Motor neuron (in vitro differentiated cells): ENCODE data around the gene CMIP. TPM values are rescaled to one million over a fixed set of nuclear protein-coding genes. Genes with fewer than 3 reads are reported as not detected.

Source experiments
- ATAC-seq, 8 experiments: fragments of 200-7000 bp; cut with Tn5 transposase; replicated peaks in 6 of 8; 2 replicates each; pipeline ENCODE4 v1.8.0; 2021; ENCODE audit warnings: mild to moderate bottlenecking in 8 of 8, moderate library complexity in 8 of 8
- H3K27ac ChIP-seq, 2 donors: fragments of 250-450 bp; sonication (Bioruptor Pico); 2 replicates each; pipeline ENCODE4 v1.9.0; 2021; ENCODE audit warnings: antibody characterized with exemption in 2 of 2, mild to moderate bottlenecking in 2 of 2, moderate library complexity in 1 of 2
- H3K4me1 ChIP-seq, 2 donors: fragments of 250-450 bp; sonication (Bioruptor Pico); replicated peaks in 1 of 2; 2 replicates each; pipeline ENCODE4 v1.6.1; 2021; ENCODE audit warnings: antibody characterized with exemption in 2 of 2, mild to moderate bottlenecking in 2 of 2, moderate library complexity in 1 of 2
- H3K4me3 ChIP-seq, 5 donors: fragments of 250-450 bp; sonication (Bioruptor Pico); 2 replicates each; pipeline ENCODE4 v1.9.0; 2021; ENCODE audit warnings: antibody characterized with exemption in 5 of 5, mild to moderate bottlenecking in 5 of 5, moderate library complexity in 4 of 5
- WGBS, 10 experiments: fragments of 450-650 bp; shearing (Covaris generic); methylation state at CpG; one replicate each; pipeline ENCODE4 v1.0.0; 2022; 5-methylcytosine and 5-hydroxymethylcytosine counted together
- in situ Hi-C, 9 experiments: fragments of 400-800 bp; cut with MboI; loops; one replicate each; pipeline ENCODE4 v1.15.0; 2021; ENCODE audit warnings: low sequenced_read_pairs in 9 of 9, low pct_unique_long_range_greater_than_20kb in 2 of 9; ENCODE audit not compliant: unreplicated experiment in 9 of 9
- total RNA-seq, 8 experiments: library from RNA; unstranded; fragments of 300-600 nt; gene quantifications; 2 replicates each; pipeline versions ENCODE4 v1.2.3 to v1.2.4, GENCODE V29; 2022

Gene CMIP
- total RNA-seq, 8 experiments from 2014 or later: 4.6 to 35.3 (median 19.1) TPM

DNA sequence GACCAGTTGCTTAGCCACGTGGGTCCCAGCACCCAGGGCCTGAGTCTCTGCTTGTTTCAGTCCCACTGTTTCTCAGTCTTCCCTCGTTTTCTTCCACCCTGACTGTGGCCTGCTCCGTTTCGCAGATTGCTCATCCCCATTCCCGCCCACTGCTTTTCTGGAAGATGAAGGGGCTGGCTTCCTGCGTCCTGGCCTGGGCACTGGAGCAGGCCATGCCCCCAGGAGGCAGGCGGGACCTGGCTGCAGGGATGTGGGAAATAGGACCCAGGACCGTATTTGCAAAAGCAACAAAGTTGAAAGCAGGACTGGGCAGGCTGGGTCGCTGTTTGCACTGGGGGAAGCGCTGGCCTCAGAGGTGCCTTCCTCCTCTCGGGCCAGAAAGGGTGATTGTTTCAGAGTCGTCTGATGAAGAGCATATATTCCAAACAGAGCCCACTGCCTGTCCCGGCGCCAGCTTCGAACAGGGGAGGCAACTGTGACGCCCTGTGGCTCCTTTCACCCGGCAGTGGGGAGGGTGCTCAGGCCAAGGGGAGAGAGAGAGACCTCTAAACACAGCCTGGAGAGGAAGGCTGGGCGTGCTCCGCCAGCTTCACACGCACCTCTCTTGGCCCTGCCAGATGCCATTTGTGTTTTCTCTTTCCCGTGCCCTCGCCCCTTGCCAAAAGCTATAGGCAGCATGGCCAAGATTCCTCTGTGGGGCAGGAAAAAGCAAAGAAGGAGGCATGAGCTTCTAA lies 108.6 kb downstream of the CMIP start:
- Histone ChIP-seq H3K4me3 (no peak overlapping the region), H3K4me1 (peaks cover 7 to 19% of the 10 kb centered on the region in 2 donors), H3K27ac (no peak overlapping the region)
- ATAC-seq: peak in 1 of 8 experiments; percentile 44
- in situ Hi-C loops: no loop called here
- 0 to 100% (median 80%) methylated on average over 1 to 8 of the region's 22 CpGs; no CpG with 5 or more reads in 1 of the 10 experiments for WGBS, 10 experiments

DNA sequence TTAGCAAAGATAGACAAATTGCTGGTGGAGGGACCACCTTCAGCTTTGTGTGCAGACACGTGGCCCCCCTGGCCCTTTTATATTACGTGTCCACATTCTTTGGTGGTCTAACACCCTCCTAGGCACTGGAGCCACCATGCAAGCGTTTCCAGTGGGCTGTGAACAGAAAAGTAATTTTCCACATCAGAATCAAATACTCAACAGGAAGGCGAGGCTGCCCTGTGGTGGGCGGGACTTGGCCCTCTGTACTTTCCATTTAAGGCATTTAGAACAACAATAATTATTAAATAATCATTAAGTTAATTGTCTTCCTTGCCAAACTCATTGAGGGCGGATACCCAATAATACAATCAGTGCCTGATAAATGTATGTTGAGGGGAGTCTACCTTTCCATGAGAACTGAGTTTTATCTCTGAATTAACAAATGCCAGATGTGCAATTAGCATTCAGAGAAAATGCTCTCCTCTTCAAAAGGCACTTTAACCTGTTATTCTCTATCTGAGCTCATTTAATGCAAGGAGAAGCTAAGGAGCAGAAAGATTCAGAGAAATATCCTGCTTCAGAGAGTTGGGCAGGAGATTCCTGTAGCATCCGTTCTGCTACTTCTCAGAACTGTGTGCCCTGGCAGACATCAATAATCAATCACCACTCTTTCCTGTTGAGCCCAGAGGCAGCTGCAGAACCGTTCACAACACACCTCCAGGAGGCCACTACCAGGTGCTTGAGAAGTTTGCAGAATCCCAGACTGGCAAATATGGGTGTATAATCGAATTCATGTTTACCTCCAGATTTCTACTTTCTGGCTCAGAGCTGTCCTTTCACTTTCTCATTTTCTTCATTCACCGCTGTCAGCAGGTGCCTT lies 109.4 kb downstream of the CMIP start:
- H3K4me3 ChIP-seq: no peak overlapping the region
- 39 to 93% (median 83%) methylated on average over 3 to 10 of the region's 10 CpGs; no CpG with 5 or more reads in 2 of the 10 experiments for WGBS, 10 experiments
- H3K4me1 ChIP-seq: peaks cover 7 to 22% of the 10 kb centered on the region in 2 donors
- H3K27ac ChIP-seq: no peak overlapping the region
- no peak for ATAC-seq
- in situ Hi-C loops: no loop called here

GRCh38 chr16:81554979-81555378 lies 110.4 kb downstream of the CMIP start:
- in situ Hi-C loops: no loop called here
- ATAC-seq: peak in 5 of 8 experiments; percentile 61 to 78 (median 77)
- WGBS, 10 experiments: 30 to 60% (median 50%) methylated on average over 1 to 2 of the region's 5 CpGs; no CpG with 5 or more reads in 6 of the 10 experiments
- Histone ChIP-seq H3K4me3 (no peak overlapping the region), H3K4me1 (peaks cover 7 to 17% of the 10 kb centered on the region in 2 donors), H3K27ac (peak overlapping the region; percentile 40 to 60)

DNA sequence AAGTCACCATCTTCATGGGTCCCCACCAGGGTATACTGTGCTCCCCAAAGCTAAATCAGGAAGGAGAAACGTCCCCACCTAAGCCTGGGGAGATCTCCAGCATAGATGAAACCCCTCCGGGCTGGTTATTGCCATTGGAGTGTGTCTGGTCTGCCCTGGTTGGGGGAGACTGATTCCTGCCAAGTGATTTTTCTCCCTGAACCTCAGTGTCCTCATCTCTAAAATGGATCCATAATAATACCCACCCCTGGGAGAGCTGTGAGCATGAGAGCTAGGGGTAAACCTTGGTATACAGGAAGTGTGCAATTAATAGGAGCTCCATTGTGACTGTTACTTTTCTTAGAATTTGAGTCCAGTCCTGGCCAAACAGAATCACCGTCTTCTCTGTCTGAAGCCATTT lies 111.1 kb downstream of the CMIP start:
- 100% methylated on average over 1 to 2 of the region's 3 CpGs; no CpG with 5 or more reads in 6 of the 10 experiments for WGBS, 10 experiments
- Histone ChIP-seq H3K27ac (no peak overlapping the region), H3K4me3 (no peak overlapping the region), H3K4me1 (peaks cover 7 to 17% of the 10 kb centered on the region in 2 donors)
- in situ Hi-C loops: no loop called here
- no peak for ATAC-seq

GRCh38 chr16:81556715-81557284 lies 112.2 kb downstream of the CMIP start:
- Histone ChIP-seq H3K27ac (no peak overlapping the region), H3K4me3 (no peak overlapping the region), H3K4me1 (peaks cover 7 to 15% of the 10 kb centered on the region in 2 donors)
- 50 to 100% (median 95%) methylated on average over 1 to 10 of the region's 13 CpGs for WGBS, 10 experiments
- in situ Hi-C loops: no loop called here
- no peak for ATAC-seq

DNA sequence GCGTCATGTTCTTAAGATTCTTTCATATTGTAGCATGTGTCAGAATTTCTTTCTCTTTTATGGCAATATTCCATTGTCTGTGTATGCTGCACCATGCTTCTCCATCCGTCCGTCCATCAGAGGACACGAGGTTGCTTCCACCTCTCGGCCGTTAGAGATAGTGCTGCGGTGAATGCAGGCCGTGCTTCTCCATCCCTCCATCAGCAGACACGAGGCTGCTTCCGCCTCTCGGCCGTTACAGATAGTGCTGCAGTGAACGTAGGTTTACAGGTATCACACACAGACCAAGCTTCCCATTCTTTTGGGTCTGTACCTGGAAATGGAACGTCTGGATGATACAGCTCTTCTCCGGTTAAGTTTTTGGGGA lies 113.5 kb downstream of the CMIP start:
- peaks cover 7 to 15% of the 10 kb centered on the region in 2 donors for H3K4me1 ChIP-seq
- 88 to 100% (median 91%) methylated on average over 2 to 9 of the region's 15 CpGs; no CpG with 5 or more reads in 3 of the 10 experiments for WGBS, 10 experiments
- H3K27ac ChIP-seq: no peak overlapping the region
- ATAC-seq: no peak
- in situ Hi-C loops: no loop called here
- no peak overlapping the region for H3K4me3 ChIP-seq

DNA sequence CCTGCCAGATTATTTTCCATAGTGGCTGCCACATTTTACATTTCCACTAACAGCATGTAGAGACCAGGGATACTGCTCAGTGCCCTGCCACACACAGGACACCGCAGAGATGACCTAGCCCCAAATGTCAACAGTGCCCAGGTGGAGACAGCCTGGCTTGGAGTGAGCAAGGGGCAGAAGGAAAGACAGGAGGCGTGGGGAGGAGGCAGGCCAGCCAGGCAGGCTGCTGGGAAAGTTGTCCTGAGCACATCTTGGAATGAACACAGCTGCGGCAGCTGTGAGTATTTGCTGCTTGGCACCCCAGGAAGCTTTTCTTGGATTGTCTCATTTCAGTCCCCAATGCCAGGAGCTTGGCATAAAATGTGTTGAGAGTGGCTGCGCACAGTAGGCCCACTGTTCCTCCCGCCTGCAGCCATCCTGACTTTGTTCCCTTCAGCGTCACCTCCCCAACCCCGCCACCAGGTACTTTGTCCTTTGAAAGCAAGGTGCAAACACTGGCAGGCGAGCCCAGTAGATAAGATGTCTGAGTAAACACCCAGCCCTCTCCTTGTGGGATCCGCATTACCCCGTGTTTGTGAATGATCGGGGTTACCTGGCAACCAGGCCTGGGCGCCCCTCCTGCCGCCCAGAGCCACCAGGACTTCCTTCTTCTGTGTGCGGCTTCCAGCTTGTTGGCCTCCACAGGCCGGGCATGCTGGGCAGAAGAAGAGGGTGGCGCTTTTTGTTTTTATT lies 114.0 kb downstream of the CMIP start:
- H3K4me3 ChIP-seq: no peak overlapping the region
- peaks cover 10 to 19% of the 10 kb centered on the region in 2 donors for H3K4me1 ChIP-seq
- ATAC-seq: peak in 4 of 8 experiments; percentile 24 to 82 (median 61)
- no peak overlapping the region for H3K27ac ChIP-seq
- WGBS, 10 experiments: 40 to 100% (median 85%) methylated on average over 1 to 7 of the region's 16 CpGs; no CpG with 5 or more reads in 1 of the 10 experiments
- in situ Hi-C loops: no loop called here

- Histone ChIP-seq H3K27ac (no peak overlapping the region), H3K4me3 (no peak overlapping the region), H3K4me1 (peaks cover 16 to 21% of the 10 kb centered on the region in 2 donors)
- WGBS, 10 experiments: 48 to 100% (median 80%) methylated on average over 1 to 5 of the region's 8 CpGs; no CpG with 5 or more reads in 3 of the 10 experiments
- ATAC-seq: no peak
- in situ Hi-C loops: no loop called here
Measured at GRCh38 chr16:81560979-81561657, 116.5 kb downstream of the CMIP start.

- in situ Hi-C loops: no loop called here
- no peak for ATAC-seq
- peaks cover 16 to 21% of the 10 kb centered on the region in 2 donors for H3K4me1 ChIP-seq
- H3K4me3 ChIP-seq: no peak overlapping the region
- WGBS, 10 experiments: 93 to 100% (median 100%) methylated on average over 1 to 6 of the region's 8 CpGs; no CpG with 5 or more reads in 5 of the 10 experiments
- H3K27ac ChIP-seq: no peak overlapping the region
Measured at GRCh38 chr16:81562174-81562849, 117.7 kb downstream of the CMIP start.

DNA sequence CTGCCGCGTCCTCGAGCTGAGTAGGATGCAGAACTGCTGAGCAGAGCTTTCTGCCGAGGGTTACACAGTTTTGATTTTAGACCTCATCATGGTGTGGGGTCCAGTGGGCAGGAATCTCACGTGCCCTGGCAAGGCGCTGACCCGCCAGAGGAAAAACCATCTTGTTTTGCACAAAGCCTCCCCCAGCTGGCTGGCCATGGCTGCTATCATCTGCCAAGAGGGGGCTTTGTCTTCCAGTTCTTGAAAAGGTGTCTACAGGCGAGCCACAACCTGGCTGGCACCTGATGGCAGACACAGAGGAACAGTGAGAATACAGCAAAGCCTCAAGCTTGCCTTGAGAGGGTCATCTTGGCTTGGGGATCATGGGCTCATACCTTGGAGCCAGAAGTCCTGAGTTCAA lies 118.3 kb downstream of the CMIP start:
- 83 to 100% (median 97%) methylated on average over 1 to 8 of the region's 8 CpGs; no CpG with 5 or more reads in 3 of the 10 experiments for WGBS, 10 experiments
- no peak for ATAC-seq
- Histone ChIP-seq H3K4me1 (peaks cover 16 to 21% of the 10 kb centered on the region in 2 donors), H3K4me3 (no peak overlapping the region), H3K27ac (no peak overlapping the region)
- in situ Hi-C loops: no loop called here

DNA sequence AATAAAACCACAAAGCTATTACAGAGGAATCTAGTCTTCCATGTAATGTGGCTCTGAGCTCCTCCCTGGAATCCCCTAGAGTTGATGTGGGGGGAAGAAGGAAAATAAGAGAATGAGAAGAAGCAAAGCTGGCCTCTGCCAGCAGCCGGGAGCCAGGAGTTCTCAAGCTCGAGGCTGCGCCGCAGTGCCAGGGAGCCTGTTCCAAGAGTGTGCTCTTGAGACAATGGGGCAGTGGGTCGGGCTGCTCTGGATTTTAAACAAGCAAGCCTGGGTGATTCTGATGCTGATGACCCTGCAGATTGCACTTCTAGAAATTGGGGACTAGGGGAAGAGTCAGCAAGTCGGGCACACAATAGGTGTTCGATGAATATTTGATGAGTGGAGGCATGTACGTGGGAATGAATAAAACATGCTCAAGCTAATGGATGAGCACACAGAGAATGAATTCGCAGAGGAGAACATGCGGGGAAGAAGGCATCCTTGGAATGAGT lies 119.9 kb downstream of the CMIP start:
- Histone ChIP-seq H3K27ac (no peak overlapping the region), H3K4me3 (no peak overlapping the region), H3K4me1 (peaks cover 16% of the 10 kb centered on the region in 2 donors)
- 36 to 75% (median 44%) methylated on average over 3 to 8 of the region's 10 CpGs; no CpG with 5 or more reads in 5 of the 10 experiments for WGBS, 10 experiments
- in situ Hi-C loops: no loop called here
- peak in 5 of 8 experiments; percentile 26 to 77 (median 74) for ATAC-seq
